Muscle of back (tissue), 11 donors: ENCODE measurements around the gene ABCB1. TPM values are rescaled to one million over a fixed set of nuclear protein-coding genes. Genes with fewer than 3 reads are reported as not detected.
A peak's percentile ranks its signal among the peaks of the same experiment; 100 is the strongest.
"Not testable (repeated sequence)": the region's sequence is repeated elsewhere in the genome, so short reads cannot be mapped to it uniquely, and the experiment has no call there.

ENCODE experiments used
- DNase-seq, 3 donors: peaks; one replicate each; pipeline versions ENCODE4 v3.0.0 to v3.0.0-alpha.2; 2013
- polyA plus RNA-seq, 10 donors: library from polyadenylated mRNA; unstranded; fragments of 120-200 nt; gene quantifications; one replicate each; pipeline ENCODE4 v1.2.1, GENCODE V29; 2013; ENCODE audit not compliant: insufficient read length in 10 of 10

Gene ABCB1
- polyA plus RNA-seq, 10 donors: 0.09 to 1.1 (median 0.46) TPM

DNA sequence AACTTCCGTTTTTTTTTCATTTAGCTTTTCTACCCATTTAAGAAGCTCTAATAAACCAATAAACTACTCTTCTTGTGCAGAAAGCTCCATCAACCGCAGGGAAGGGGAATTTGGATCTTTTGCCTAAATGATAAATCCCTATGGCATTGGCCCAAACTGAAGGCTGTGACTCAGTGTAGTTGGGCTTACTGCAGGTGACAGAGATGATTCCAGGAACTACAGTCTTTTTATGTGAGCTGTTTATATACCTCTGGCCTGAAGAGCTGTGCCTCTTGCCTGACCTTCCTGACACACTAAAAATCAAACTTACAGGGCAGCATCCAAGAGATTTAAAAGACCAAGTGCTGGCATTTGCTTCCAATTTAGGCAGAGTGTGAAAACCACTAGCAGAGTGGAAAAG lies 25.2 kb downstream of the ABCB1 start:
- no peak for DNase-seq

DNA sequence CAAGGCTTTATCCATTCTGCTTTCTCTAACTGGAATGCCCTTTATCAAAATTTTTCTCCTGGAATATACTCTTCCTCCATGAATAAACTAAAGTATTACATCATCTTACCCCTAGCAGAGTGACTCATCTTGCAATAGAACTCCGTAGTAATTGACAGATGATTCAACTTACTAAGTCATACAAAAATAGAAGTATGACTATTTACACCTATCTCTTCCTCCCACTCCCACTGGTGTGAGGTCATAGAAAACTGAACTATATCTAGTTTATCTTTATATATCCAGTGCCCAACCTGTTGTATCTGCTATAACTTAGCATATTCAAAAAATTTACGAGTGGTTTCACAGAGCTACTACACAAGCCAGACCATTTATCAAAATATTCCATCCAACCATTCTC lies 26.1 kb downstream of the ABCB1 start:
- DNase-seq: peak in 1 of 3 donors; percentile 14

DNA sequence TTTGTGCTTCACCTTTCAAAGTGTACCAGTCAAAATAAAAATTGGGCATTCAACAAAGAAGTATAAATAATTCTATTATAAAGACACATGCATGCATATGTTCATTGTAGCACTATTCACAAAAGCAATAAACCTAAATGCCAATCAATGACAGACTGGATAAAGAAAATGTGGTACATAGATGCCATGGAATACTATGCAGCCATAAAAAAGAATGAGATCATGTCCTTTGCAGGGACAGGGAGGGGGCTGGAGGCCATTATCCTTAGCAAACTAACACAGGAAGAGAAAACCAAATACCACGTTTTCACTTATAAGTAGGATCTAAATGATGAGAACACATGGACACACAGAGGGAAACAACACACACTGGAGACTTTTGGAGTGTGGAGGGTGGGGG lies 28.2 kb downstream of the ABCB1 start:
- DNase-seq: not testable (repeated sequence)

DNA sequence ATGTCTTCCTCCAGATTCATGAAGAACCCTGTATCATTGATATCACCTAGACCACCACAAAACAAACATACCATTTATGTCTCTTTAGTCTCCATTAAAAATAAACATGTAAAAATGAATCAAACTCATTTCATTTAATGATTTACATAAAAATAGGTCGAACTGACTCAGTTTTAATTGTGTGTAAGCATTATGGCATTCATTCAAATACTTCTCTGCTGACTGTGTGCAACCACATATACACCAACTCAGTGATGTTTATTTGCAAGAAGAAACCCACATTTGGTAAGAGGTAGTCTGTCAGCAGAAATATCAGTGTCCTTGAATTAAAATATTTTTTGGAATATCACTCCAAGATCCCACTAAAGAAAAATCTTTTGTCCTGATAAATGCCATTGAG lies 30.5 kb downstream of the ABCB1 start:
- DNase-seq: peak in 1 of 3 donors; percentile 39

DNA sequence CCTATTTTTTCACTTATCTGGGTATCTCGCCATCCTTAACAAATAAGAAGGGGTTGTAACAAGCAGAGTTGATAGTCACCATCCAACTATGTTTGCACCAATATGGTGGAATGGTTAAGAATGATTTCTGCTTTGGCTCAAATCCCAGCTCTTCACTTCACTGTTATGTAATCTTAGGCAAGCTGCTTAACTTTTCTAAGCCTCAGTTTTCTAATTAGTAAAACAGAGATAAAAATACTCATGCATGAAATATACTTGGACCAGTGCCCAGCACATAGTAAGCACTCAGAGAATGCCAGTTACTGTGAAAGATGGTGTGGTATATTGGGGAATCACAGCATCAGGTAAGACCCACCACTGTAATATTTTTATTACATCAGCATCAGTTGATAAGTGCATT lies 33.6 kb downstream of the ABCB1 start:
- DNase-seq: no peak

DNA sequence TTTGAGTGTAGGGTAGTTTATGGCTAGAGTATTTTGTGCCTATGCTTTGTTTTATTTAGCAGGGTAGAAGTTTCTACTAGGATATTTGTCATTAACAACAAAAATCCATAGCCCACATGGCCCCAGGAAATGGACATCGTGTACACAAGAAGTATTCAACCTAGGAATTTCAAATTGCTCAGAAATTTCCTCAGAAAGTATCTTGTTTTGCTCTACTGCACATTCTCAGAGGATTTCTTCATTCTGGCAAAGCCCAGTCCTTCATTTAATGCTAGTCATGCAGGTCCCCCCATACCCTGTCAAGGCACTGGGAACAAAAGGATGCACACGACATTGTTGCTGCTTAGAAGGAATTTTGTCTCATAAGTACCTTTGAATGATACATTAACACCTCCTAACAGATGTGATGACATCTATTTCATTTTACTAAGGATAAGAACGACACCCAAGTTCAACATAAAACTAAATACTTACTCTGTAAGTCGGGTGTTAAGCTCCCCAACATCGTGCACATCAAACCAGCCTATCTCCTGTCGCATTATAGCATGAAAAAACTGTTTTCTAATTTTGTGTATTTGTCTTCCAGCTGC lies 34.3 kb downstream of the ABCB1 start:
- no peak for DNase-seq

DNA sequence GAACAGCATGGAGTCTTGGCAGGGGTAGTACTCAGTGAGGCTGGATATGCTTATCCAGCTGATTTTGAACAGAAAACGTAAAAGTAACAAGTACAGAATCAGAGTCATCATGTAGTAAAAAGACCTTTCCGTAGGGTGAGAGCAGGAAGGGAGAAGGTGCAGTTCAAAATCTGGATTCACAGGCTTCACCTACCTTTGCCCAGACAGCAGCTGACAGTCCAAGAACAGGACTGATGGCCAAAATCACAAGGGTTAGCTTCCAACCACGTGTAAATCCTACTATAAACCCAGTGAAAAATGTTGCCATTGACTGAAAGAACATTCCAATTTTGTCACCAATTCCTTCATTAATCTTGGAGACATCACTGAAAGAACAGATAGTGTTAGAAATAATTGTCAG lies 34.8 kb downstream of the ABCB1 start:
- DNase-seq: no peak

DNA sequence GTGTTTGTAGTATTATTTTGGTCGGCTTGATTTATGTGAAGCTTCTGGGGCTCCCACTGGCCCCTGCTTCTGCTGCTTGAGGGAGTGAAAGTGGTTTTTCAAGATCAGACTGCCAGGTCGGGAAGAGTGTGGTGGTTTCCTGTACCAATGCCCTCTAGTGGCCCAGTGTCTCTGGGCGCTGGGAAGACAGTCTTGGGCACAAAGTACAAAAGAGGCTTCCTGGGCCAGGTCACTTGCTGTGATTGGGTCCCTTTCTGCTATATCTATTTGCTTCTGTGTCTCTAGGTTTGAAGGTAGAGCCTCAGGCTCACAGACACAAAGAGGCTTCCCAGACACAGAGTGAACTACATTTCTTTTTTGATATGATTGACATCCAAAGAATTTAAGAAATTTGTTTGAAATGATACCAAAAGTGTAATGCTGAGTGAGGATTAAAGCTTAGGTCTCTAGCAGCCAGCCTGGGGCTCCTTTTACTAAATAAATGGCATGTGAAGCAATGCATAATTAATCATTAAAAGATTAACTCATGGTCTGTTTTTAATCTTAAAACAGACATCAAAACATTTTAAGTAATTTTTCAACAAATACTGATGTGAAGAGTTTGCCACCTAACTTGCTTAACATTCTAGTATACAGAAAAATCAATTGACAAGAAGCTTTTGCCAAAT lies 36.3 kb downstream of the ABCB1 start:
- no peak for DNase-seq

DNA sequence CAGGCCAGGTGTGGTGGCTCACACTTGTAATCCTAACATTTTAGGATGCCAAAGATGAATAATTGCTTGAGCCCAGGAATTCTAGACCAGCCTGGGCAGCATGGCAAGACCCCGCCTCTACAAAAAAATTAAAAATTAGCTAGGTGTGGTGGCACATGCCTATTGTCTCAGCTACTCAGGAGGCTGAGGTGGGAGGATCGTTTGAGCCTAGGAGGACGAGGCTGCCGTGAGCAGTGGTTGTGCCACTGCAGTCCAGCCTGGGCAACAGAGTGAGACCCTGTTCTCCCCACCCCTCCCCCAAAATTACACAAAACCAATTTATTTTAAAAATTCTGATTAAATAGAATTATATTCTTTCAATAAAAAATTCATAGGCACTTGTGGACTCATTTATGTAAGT lies 39.0 kb downstream of the ABCB1 start:
- DNase-seq: no peak

DNA sequence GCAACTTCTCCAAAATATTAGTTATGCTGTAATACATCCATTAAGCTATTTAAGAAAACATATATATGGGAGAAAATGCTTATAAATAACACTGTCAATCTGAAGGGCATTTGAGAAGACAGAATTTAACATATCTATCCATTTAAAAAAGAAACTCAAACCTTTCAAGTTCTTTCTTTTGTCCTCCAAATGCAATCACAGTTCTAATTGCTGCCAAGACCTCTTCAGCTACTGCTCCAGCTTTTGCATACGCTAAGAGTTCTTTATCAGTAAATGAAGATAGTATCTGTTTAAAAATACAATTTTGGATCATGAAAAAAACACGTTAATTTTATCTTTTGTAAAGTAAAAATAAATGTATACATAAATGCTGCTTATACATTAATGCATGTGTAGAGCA lies 39.6 kb downstream of the ABCB1 start:
- no peak for DNase-seq

DNA sequence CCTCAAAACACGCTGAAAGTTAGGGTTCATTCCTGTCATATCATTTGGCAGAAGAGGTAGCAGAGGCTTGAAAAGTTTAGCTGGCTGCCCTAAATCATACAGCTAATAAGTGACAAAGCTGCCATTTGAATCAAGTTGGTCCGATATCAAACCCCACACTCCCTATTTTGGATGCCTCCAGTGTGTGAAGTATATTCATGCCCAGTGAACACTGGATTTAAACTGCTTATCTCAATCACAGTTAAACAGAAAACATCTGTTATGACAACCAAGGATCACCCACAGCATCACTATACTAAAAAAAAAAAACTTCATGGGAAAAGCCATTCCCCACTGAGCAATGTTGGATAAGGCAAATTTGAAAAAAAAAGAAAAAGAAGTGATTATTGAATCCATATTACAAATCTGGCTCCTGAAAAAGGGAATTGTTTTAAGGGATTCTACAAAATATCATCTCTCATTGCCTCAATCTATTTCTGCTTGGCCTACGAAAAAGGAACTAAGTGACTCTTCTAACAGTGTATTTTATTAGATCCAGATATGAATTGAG lies 48.3 kb downstream of the ABCB1 start:
- peak; percentile 5 to 19 (median 7) for DNase-seq

DNA sequence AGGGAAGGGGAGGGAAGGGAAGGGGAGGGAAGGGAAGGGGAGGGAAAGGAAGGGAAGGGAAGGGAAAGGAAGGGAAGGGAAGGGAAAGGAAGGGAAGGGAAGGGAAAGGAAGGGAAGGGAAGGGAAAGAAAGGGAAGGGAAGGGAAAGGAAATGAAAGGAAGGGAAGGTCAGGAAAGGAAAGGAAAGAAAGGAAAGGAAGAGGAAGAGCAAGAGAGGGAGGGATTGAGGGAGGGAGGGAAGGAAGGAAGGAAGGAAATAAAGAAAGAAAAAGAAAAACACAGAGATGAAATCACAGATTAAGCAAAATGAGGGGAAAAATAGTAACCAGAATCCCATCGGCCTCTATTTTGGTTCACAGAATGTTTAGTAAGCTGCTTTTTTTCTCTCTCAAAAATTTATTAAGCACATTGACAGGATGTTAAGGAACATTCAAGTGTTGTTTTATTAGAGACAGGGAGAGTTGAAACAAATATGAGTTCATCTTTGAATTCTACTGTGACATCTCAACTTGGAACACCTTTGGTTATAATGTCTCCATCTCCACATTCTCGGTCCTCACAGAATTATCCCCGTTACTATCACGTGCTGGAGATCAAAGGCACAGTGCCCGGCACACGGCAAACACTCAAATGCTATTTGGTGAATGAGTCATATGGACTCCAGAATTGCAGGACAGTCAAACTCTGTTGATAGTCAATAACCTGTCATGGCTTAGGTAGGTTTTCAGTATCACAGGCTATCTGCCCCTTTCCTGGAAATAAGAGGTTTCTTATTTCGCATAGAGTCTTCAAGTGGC lies 52.4 kb downstream of the ABCB1 start:
- no peak for DNase-seq

DNA sequence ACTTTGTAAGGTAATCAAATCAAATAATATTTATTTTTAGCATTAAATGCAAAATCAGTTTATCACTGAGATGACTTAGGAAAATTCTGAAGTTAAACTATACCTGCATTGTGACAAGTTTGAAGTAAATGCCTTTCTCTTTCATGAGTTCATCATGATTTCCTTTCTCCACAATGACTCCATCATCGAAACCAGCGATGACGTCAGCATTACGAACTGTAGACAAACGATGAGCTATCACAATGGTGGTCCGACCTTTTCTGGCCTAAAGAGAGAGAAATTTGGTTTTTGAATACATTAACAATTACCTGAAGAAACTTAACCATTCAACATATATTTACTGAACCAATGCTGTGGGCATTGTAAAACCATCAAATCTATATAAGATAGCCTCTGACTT lies 54.9 kb downstream of the ABCB1 start:
- no peak for DNase-seq

DNA sequence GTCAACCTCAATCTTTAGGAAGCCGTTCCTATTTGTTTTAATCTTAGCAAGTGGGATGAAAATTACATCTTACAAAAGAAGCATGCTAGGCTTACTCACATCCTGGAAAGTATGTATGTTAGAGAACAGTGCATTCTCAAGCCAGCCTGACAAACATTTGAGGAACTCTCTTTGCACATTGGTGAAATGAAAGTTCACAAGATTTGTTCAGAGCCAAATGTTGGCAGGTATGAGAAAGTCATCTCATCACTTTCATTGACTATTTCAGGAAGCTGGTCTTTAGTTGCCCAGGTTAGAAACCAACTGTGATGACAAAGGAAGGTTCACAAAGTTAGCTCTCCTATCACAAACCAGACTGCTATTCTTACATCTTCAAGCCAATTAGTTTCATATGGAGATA lies 57.1 kb downstream of the ABCB1 start:
- DNase-seq: no peak

DNA sequence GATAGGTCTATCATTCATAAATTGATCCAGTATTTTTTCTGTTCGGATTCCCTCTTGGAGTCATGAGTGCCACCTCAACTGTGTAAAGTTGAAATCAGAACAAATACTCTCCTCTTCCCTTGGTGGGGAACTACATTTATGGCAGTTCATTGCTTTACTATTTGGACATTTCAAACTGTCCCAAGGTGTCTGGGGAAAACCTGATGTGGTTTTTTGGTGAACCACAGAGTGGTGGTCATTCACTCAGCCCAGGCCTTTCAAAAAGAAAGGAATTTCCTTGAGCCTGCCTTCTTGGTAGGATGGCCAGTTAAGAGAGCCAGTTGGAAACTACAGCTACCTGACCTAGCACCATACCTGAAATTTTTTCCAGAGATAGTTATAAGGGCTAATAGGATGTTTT lies 59.0 kb downstream of the ABCB1 start:
- DNase-seq: no peak

DNA sequence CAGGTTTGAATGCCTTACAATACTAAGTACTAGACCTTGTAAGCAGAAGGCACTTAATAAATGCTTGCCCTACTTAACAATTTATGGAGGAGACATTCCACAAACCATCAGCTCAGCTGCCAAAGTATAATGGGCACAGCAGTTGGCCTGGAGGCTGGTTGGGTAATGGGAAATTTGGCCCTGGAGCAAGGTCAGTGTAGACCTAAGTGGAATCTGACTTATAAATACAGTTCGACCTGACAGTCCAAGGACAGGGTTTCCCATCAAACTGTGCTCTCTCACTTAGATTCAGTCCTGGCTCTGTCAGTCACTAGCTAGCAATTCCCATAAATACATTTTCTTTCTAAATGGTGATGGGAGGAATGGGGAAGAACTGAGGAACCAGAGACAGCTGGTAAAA lies 62.6 kb downstream of the ABCB1 start:
- no peak for DNase-seq

DNA sequence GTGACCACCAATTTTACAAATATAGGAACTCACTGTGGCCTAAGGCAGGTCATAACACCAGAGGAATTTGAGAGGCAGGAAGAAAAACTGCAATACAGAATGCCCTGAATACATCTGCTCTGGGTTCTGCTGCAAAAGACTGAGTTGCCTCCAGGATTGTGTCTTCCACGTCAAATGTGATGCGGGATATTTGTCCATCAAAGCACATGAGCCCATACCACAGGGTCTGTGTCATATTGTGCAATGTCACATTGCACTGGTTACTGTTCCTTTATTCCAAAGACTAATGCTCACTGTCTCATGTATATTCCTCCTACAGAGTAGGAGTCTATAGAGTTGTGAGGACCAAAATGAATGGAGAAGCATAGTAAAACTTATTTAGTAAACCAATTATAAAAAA lies 66.6 kb downstream of the ABCB1 start:
- no peak for DNase-seq

DNA sequence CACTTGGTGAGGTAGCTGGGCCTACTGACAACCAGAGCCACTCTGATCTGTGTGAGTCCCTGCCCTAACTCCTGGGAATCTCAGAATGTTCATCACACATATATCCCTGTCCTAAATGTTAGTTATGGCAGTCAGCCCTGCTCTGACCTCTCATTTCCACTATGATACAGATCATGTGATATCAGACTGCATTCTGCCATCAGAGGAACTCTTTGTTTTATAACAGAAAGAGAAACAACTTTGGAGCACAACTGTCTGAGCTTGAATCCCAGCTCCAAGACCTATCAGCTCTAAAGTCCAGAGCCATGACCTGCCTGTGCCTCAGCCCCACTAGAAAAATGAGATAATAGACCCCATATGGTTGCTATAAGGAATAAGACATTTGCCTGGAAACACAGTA lies 70.6 kb downstream of the ABCB1 start:
- no peak for DNase-seq

DNA sequence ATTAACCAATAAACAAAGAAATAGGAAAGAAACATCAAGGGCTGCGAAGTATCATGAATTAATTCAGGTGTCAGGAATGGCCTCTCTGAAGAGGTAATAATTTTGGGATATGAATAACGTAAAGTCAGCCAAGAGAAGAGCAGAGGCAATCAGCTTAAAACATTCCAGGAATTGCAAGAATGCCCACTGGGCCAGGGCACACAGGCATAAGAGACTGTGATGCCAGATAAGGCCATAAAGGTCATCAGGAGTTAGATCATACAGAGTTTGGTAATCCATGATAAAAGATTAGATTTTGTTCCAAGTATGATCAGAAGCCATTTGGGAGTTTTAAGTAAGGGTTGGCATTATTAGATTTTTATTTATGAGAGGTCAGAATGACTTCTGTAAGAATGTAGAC lies 72.0 kb downstream of the ABCB1 start:
- no peak for DNase-seq

DNA sequence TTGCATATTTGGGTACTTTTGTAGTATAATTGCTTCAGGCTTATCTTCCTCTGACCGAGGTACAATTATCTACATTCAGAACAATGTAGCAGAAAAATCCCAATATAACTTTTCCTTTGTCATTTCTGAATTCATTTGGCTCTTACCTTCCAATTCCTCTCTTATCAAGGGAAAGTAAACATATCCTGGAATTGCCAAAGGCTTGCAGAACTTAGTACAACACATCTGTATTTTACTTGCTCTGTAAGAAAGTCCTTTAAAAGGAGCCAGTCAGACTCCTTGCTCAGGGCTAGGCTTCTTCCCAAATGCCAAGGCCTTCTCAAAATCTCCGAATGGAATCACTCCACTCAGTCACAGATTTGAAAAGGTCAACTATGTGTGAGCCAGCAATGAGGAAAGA lies 81.9 kb downstream of the ABCB1 start:
- no peak for DNase-seq

DNA sequence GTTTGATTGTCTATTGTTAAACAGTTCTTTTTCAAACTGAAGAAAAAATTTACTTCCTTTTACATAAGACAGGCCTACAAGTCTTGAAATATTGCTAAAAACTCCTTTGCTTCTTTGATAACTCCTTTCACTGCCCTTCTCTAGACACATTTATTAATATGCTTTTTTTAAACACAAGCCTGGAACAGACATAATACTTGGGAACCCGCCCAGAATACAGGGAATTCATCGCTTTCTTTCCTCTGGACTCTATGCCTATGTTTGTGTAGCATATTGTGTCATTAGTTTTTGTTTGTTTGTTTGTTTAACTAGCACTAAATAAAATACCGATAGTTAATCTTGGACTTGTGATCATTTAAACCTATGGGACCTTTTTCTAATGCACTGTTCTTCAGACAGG lies 82.8 kb downstream of the ABCB1 start:
- peak in 2 of 3 donors; percentile 12 to 24 for DNase-seq

DNA sequence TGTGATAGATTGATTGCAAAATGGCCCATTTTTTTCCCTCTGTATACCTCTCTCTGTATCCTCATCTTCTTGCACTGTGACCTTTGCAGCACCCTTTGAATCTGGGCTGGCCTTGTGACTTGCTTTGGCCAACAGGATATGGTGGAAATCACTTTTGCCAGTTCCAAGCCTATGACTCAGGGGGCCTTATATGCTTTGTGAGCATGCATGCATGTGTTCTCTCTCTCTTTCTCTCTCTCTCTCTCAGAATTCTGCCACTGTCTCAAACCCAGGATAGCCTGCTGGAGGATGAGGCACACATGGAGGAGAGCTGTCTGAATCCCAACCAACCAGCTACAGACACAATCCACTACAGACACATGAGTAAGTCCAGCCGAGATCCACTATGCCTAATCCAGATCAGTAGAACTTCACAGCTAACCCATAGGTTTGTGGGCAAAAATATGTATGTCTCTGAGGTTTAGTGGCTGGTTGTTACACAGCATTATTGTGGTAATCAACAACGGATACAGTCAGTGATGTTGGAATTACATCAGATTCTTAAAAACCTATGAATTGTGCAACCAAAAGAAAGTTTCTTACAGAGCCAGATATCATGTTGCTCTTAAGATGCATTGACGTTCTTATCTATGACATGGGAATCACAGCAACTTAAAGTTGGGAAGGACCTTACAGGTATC lies 83.4 kb downstream of the ABCB1 start:
- no peak for DNase-seq
